Mucosa of descending colon (tissue), 3 donors: ENCODE results near the gene ISOC1. TPM values are rescaled to one million over a fixed set of nuclear protein-coding genes. Genes with fewer than 3 reads are reported as not detected.

Source experiments
- ATAC-seq: fragments of 200-7000 bp; cut with Tn5 transposase; one replicate; pipeline ENCODE4 v1.9.1; 2020; ENCODE audit warnings: mild to moderate bottlenecking, moderate library complexity
- DNase-seq, 3 donors: peaks; one replicate each; pipeline ENCODE4 v3.0.0-alpha.2; 2020
- H3K36me3 ChIP-seq: fragments of 200-600 bp; one replicate; pipeline ENCODE4 v1.8.0; 2021; ENCODE audit warnings: low read depth, mild to moderate bottlenecking
- H3K4me1 ChIP-seq: fragments of 200-600 bp; one replicate; pipeline ENCODE4 v1.8.0; 2021; ENCODE audit warnings: low read depth, mild to moderate bottlenecking
- H3K4me3 ChIP-seq: fragments of 200-600 bp; one replicate; pipeline ENCODE4 v1.8.0; 2021; ENCODE audit warnings: mild to moderate bottlenecking
- H3K9me3 ChIP-seq: fragments of 200-600 bp; one replicate; pipeline ENCODE4 v1.8.0; 2021; ENCODE audit warnings: mild to moderate bottlenecking
- intact Hi-C, 2 donors: fragments of 100-400 bp; cut with DNase I in 1 of 2; cut with micrococcal nuclease in 1 of 2; formaldehyde crosslinking; loops; one replicate each; pipeline versions ENCODE4 v1.11.0 to v1.11.1; 2022; cut with DNase I, micrococcal nuclease
- microRNA-seq: library from miRNA; unstranded; fragments of <30 nt; microRNA quantifications from one replicate; pipeline ENCODE4, GENCODE V29; 2019
- total RNA-seq, 3 donors: library from RNA; stranded (reverse); fragmentation: NEBNext Ultra II Directional in 2 of 3; extraction: Animal tissue kit (Norgen Biotek cat#: 25700) in 2 of 3; gene quantifications; one replicate each; pipeline versions ENCODE4 v1.2.1 to v1.2.4, GENCODE V29; 2021 to 2023
- TF ChIP-seq, protein P1 (sequence below): fragments of 200-600 bp; IDR thresholded peaks from one replicate; pipeline ENCODE4 v1.8.0; 2022; ENCODE audit warnings: antibody characterized with exemption, mild to moderate bottlenecking
- donor health status: DM: no; HTN: no; CAD: no; lungs with moderate emphysema.
- donor health status: DM: no; HTN: no; CAD: no.
- donor health status: DM: no; HTN: yes; CAD: no.

The ISOC1 gene
- total RNA-seq, 3 donors from 2014 or later, result 21.3 to 22.9 (median 21.3) TPM

DNA sequence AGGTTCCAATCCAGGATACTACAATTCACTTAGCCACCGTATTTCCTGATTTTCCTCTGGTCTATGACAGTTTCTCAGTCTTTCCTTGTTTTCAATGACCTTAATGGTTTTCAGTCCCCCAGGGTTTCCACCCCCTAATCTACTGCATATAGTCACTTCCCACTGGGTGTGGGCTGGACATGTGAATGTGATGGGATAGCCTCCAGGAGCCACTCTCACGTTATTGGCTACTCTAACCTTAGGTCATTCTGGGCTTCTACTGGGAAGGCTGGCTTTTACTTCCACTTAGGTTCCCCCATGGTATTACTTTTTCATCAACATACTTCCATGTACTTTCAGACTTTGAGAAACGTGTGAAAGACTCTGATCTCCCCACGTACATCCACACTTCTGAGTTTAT, 46.5 kb downstream of the ISOC1 start:
- Histone ChIP-seq H3K4me1 (no peaks in the 10 kb centered on the region), H3K4me3 (no peak overlapping the region), H3K36me3 (no peaks in the 10 kb centered on the region), H3K9me3 (no peaks in the 10 kb centered on the region)
- ATAC-seq (no peak), DNase-seq (no peak)
- TF ChIP-seq, protein P1, sequence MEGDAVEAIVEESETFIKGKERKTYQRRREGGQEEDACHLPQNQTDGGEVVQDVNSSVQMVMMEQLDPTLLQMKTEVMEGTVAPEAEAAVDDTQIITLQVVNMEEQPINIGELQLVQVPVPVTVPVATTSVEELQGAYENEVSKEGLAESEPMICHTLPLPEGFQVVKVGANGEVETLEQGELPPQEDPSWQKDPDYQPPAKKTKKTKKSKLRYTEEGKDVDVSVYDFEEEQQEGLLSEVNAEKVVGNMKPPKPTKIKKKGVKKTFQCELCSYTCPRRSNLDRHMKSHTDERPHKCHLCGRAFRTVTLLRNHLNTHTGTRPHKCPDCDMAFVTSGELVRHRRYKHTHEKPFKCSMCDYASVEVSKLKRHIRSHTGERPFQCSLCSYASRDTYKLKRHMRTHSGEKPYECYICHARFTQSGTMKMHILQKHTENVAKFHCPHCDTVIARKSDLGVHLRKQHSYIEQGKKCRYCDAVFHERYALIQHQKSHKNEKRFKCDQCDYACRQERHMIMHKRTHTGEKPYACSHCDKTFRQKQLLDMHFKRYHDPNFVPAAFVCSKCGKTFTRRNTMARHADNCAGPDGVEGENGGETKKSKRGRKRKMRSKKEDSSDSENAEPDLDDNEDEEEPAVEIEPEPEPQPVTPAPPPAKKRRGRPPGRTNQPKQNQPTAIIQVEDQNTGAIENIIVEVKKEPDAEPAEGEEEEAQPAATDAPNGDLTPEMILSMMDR, result no peak
- intact Hi-C loops, result no loop called here

DNA sequence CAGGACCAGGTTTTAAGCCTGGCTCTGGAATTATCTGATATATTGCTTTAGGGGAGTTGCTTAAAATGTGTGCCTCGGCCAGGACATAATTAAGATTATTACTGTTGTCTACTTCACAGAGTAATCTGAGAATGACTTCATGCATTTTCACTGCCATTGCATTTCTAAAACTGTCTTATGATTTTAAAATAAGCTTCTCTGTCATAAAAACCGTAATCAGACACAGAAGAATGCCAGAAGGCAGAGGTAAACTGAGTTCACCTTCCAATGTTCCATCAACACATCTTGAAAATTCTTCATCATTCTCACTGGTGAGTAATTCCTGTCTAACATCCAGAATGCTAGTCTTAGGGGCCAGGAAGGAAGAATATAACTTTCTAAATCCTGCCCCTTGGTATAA, 47.1 kb downstream of the ISOC1 start:
- intact Hi-C loops, result no loop called here
- no peaks in the 10 kb centered on the region for H3K9me3 ChIP-seq
- TF ChIP-seq, protein P1, result no peak
- H3K4me3 ChIP-seq, result no peak overlapping the region
- no peaks in the 10 kb centered on the region for H3K36me3 ChIP-seq
- ATAC-seq, result no peak
- no peaks in the 10 kb centered on the region for H3K4me1 ChIP-seq
- no peak for DNase-seq

GRCh38 chr5:129155876-129156275, 61.3 kb downstream of the ISOC1 start:
- intact Hi-C loops, result no loop called here
- ATAC-seq (no peak), DNase-seq (no peak)
- Histone ChIP-seq H3K4me1 (no peaks in the 10 kb centered on the region), H3K36me3 (no peaks in the 10 kb centered on the region), H3K9me3 (peaks cover 4% of the 10 kb centered on the region), H3K4me3 (no peak overlapping the region)
- TF ChIP-seq, protein P1, result no peak

DNA sequence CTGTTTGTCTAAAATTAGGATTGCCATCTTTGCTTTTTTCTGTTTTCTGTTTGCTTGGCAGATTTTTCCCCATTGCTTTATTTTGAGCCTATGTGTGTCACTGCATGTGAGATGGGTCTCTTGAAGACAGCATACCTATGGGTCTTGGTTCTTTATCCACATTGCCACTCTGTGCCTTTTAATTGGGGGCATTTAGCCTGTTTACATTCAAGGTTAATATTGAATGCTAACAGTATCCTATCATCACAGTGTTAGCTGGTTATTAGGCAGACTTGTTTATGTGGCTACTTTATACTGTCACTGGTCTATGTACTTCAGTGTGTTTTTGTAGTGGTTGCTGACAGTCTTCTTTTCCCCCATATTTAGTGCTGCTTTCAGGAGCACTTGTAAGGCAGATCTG, 67.3 kb downstream of the ISOC1 start:
- no peaks in the 10 kb centered on the region for H3K36me3 ChIP-seq
- ATAC-seq, result no peak
- no peak overlapping the region for H3K4me3 ChIP-seq
- TF ChIP-seq, protein P1, result no peak
- H3K9me3 ChIP-seq, result peaks cover 20% of the 10 kb centered on the region
- no peaks in the 10 kb centered on the region for H3K4me1 ChIP-seq
- DNase-seq, result no peak
- intact Hi-C loops, result no loop called here

Small RNAs within 50 kb of the gene (microRNA-seq; reads per million reads assigned to microRNA genes)
- not detected for gene MIR4633

Other genes starting within 250 kb of the ISOC1 start
- gene SLC27A6, start 129.3 kb upstream of the ISOC1 start, total RNA-seq, result under 1 TPM; 0.14 to 0.85 (median 0.41) TPM